ENCODE measurements around the gene ST6GALNAC5.
"Not testable (repeated sequence)": the region's sequence is repeated elsewhere in the genome, so short reads cannot be mapped to it uniquely, and the experiment has no call there.

The ST6GALNAC5 gene

DNA sequence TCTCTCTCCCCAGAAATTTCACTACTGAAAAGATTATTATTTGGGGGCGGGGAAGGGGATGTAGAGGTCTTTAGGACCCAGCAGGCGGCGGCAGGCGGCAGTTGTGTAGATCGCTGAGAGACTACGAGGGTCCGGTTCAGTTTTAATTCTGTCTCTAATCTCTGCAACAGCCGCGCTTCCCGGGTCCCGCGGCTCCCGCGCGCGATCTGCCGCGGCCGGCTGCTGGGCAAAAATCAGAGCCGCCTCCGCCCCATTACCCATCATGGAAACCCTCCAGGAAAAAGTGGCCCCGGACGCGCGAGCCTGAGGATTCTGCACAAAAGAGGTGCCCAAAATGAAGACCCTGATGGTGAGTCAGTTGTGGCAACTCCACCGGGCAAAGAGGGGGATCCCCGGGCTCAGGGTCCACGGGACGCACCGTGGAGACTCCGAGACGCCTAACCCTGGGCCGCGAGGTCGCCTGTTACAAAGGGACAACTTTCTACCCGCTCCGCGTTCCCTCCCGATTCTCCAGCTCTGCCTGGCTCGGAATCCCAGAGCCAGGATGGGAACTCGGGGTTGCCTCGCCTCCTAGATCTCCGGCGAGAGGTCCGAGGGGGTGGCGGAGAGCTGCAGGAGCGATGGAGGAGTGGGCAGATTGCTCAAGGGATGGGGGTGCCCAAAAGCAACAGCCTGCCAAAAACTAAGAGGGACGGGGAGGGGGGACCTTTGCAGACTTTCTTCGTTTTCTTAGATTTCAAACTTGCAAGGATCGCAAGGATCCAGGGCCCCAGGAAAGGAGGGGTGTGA lies at the start of gene ST6GALNAC5:
TSS of gene ST6GALNAC5 (plus strand) at position 139 of the 789 bp plus-strand sequence.
- DNase-seq (ENCODE audit: low read depth in 1 of 2, low spot score in 1 of 2): peak in 1 of 2 experiments; percentile 22
- in situ Hi-C loops (cut with HindIII; ENCODE audit: low pct_unique_long_range_greater_than_20kb, low sequenced_read_pairs): no loop called here
- TF ChIP-seq JUND (IDR thresholded peaks at IDR 0.05; ENCODE audit: low read depth): no peak

GRCh38 chr1:76820028-76820427 lies 47.3 kb upstream of the ST6GALNAC5 start:
- DNase-seq (ENCODE audit: low read depth in 1 of 2, low spot score in 1 of 2): no peak
- TF ChIP-seq JUND (IDR thresholded peaks at IDR 0.05; ENCODE audit: low read depth): no peak
- in situ Hi-C loops (cut with HindIII; ENCODE audit: low pct_unique_long_range_greater_than_20kb, low sequenced_read_pairs): no loop called here

DNA sequence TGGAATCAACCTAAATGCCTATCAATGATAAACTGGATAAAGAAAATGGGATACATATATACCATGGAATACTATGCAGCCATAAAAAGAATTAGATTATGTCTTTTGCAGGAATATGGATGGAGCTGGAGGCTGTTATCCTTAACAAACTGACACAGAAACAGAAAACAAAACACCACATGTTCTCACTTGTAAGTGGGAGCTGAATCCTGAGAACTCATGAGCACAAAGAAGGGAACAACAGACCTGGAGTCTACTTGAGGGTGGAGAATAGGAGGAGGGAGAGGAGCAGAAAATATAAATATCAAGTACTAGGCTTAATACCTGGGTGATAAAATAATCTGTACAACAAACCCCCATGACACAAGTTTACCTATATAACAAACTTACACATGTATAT lies 44.3 kb upstream of the ST6GALNAC5 start:
- in situ Hi-C loops (cut with HindIII; ENCODE audit: low pct_unique_long_range_greater_than_20kb, low sequenced_read_pairs); DNase-seq (ENCODE audit: low read depth in 1 of 2, low spot score in 1 of 2): not testable (repeated sequence)

DNA sequence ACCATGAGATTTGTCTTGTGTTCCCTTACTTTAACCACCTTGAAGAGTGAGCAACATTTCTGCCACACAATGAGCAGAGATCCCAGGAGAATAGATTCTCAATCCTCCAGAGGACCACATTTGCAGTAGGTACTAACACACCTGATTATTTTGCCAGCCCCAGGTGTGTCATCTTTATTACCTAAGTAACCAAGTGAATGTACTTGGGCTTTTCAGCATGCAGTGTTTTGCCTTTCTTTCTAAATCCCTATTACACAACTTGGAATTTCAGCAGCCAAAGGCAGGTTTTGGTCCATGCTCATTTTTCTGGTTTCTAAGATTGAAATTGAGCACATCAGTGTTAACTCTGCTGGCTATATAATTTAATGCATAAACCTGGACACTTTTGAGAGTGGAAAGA lies 43.2 kb upstream of the ST6GALNAC5 start:
- in situ Hi-C loops (cut with HindIII; ENCODE audit: low pct_unique_long_range_greater_than_20kb, low sequenced_read_pairs): no loop called here
- TF ChIP-seq JUND (IDR thresholded peaks at IDR 0.05; ENCODE audit: low read depth): no peak
- no peak for DNase-seq (ENCODE audit: low read depth in 1 of 2, low spot score in 1 of 2)

- in situ Hi-C loops (cut with HindIII; ENCODE audit: low pct_unique_long_range_greater_than_20kb, low sequenced_read_pairs): no loop called here
- no peak for TF ChIP-seq JUND (IDR thresholded peaks at IDR 0.05; ENCODE audit: low read depth)
- DNase-seq (ENCODE audit: low read depth in 1 of 2, low spot score in 1 of 2): no peak
Observed at GRCh38 chr1:76826072-76826845, 41.0 kb upstream of the ST6GALNAC5 start.

- DNase-seq (ENCODE audit: low read depth in 1 of 2, low spot score in 1 of 2): no peak
- in situ Hi-C loops (cut with HindIII; ENCODE audit: low pct_unique_long_range_greater_than_20kb, low sequenced_read_pairs): no loop called here
- TF ChIP-seq JUND (IDR thresholded peaks at IDR 0.05; ENCODE audit: low read depth): no peak
Observed at GRCh38 chr1:76827066-76827465, 40.2 kb upstream of the ST6GALNAC5 start.

DNA sequence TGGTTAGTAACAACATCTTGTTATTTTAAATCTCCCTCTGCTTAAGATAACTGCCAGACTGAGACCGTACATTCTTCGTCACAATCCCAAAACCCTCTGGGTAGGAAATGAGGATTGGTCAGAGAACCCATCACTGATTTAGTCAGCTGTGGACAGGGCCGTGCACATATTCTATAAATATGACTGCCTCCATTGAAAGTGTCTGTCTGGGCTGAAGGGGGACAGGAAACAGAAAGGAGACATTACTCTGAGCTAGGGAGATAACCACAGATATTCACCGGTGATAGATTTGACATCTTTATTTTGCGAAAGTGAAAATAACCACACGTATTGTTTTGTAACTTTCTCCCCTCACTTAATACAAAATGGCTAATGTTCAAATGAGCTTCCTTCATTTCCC lies 36.9 kb upstream of the ST6GALNAC5 start:
- no peak for DNase-seq (ENCODE audit: low read depth in 1 of 2, low spot score in 1 of 2)
- in situ Hi-C loops (cut with HindIII; ENCODE audit: low pct_unique_long_range_greater_than_20kb, low sequenced_read_pairs): no loop called here
- TF ChIP-seq JUND (IDR thresholded peaks at IDR 0.05; ENCODE audit: low read depth): no peak

- no peak for DNase-seq (ENCODE audit: low read depth in 1 of 2, low spot score in 1 of 2)
- TF ChIP-seq JUND (IDR thresholded peaks at IDR 0.05; ENCODE audit: low read depth): no peak
- in situ Hi-C loops (cut with HindIII; ENCODE audit: low pct_unique_long_range_greater_than_20kb, low sequenced_read_pairs): no loop called here
Observed at GRCh38 chr1:76832521-76832920, 34.8 kb upstream of the ST6GALNAC5 start.

DNA sequence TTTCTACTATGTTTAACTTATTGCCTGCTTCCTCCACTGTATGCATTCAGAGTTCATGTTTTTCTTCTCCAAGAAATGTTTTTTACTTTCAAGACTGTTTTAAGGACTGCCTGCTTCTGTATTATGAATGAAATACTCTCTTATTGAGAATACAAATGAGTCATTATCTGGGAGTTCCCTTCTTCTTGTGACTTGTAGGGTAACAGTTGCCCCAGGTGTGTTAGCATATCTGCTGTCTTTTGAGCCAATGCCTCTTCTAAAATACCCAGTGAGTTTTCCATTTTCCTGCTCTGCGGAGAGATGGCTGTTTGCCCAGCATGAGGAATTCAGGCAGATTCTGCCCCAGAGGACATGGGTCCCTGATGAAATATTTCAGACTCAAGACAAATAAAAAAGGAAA lies 34.1 kb upstream of the ST6GALNAC5 start:
- no peak for DNase-seq (ENCODE audit: low read depth in 1 of 2, low spot score in 1 of 2)

DNA sequence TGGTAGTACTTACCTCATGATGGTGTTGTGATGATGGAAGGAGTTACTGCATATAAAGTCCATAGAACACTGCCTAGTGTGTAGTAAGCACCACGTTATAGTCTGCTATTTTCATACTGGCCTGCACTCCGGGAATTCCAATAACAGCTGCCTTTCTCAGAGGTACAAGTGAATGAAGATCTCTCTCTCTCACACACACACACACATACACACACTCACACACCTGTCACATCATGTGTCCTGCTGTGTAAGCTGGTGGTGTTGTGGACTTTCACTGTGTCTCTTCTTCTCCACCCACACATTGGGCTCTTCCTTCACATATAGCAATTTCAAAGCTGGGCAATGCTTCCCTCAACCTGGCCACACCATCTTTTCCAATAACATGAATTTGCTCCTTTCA lies 33.4 kb upstream of the ST6GALNAC5 start:
- in situ Hi-C loops (cut with HindIII; ENCODE audit: low pct_unique_long_range_greater_than_20kb, low sequenced_read_pairs): no loop called here

More for the DNA sequence above, 34.1 kb upstream of the ST6GALNAC5 start:
- in situ Hi-C loops (cut with HindIII; ENCODE audit: low pct_unique_long_range_greater_than_20kb, low sequenced_read_pairs): no loop called here
- TF ChIP-seq JUND (IDR thresholded peaks at IDR 0.05; ENCODE audit: low read depth): no peak

DNA sequence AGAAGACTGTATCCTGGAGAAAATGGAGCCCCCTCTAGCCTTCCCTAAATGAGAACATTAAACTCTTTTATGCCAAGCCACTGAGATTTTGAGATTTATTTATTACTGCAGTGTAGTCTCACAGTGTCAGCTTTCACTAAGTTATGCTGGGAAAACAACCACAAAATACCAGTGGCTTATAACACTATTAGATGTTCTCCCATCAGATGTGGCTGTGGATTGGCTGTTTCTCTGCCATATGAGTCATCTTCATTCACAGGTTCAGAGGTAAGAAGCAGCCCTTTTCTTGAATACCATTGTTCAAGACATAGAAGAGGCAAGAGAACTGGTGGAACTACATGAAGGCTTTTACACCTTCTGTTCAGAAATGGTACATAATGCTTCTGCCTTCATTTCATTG lies 32.1 kb upstream of the ST6GALNAC5 start:
- no peak for TF ChIP-seq JUND (IDR thresholded peaks at IDR 0.05; ENCODE audit: low read depth)
- no peak for DNase-seq (ENCODE audit: low read depth in 1 of 2, low spot score in 1 of 2)
- in situ Hi-C loops (cut with HindIII; ENCODE audit: low pct_unique_long_range_greater_than_20kb, low sequenced_read_pairs): no loop called here

More for the DNA sequence above, 33.4 kb upstream of the ST6GALNAC5 start:
- no peak for TF ChIP-seq JUND (IDR thresholded peaks at IDR 0.05; ENCODE audit: low read depth)
- no peak for DNase-seq (ENCODE audit: low read depth in 1 of 2, low spot score in 1 of 2)

DNA sequence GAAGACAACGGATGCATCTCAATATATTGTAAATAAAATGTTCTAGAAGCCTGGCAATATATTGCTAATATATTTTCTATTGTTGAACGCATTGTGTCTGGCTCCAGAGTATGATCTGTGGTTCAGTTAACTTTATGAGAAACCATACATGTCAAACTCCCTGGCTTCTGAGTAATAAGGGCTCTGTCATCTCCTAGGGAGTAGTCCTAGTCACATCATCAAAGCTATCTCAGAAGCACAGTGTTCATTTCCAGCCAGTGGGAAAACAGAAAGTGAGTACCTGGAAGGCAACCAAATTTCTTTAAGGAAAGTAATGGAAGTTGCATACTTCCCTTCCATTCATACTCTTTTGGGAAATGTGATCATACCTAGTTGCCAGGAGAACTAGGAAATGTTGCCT lies 27.0 kb upstream of the ST6GALNAC5 start:
- no peak for DNase-seq (ENCODE audit: low read depth in 1 of 2, low spot score in 1 of 2)
- no peak for TF ChIP-seq JUND (IDR thresholded peaks at IDR 0.05; ENCODE audit: low read depth)
- in situ Hi-C loops (cut with HindIII; ENCODE audit: low pct_unique_long_range_greater_than_20kb, low sequenced_read_pairs): no loop called here

DNA sequence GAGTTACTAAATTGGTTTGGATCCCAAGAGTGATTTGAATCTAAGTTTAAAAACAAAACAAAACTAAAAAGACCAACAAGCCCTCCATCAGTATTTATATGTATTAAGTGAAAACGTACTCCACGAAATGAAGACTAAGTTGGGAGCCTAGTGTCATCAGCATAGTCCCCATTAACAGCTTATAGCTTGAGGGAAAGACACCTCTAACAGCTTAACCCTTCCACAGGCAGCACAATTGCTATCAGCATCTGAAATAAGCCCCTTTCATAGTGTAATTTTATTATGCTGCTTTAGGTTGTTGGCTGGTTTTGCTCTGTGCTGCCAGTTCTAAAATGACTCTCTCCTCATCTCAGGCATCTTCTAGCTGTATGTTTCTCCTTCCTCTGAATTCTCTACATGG lies 25.8 kb upstream of the ST6GALNAC5 start:
- no peak for TF ChIP-seq JUND (IDR thresholded peaks at IDR 0.05; ENCODE audit: low read depth)
- DNase-seq (ENCODE audit: low read depth in 1 of 2, low spot score in 1 of 2): no peak
- in situ Hi-C loops (cut with HindIII; ENCODE audit: low pct_unique_long_range_greater_than_20kb, low sequenced_read_pairs): no loop called here

Data from T47D (cell line).